HL-60 (cell line): ENCODE data around the gene KBTBD8.

Experiments used
- DNase-seq, 2 experiments: peaks; one replicate each; pipeline ENCODE4 v3.0.0-alpha.2; 2010 to 2020; ENCODE audit warnings: low read depth in 1 of 2, low spot score in 1 of 2
- H3K27ac ChIP-seq: fragments of 250-450 bp; sonication (Bioruptor Pico); replicated peaks from 2 replicates; pipeline ENCODE4 v1.5.1; 2020; ENCODE audit warnings: mild to moderate bottlenecking, moderate library complexity
- H3K27me3 ChIP-seq: fragments of 250-450 bp; sonication (Bioruptor Pico); 2 replicates; pipeline ENCODE4 v1.5.1; 2021; ENCODE audit warnings: mild to moderate bottlenecking, moderate library complexity; ENCODE audit not compliant: insufficient read depth, poor library complexity, severe bottlenecking
- H3K4me3 ChIP-seq: replicated peaks from 2 replicates; pipeline ENCODE4 v1.5.1; 2011; ENCODE audit warnings: mild to moderate bottlenecking, control low read depth, low read length; ENCODE audit not compliant: insufficient read depth
- GABPA ChIP-seq: IDR thresholded peaks from 2 replicates; pipeline ENCODE4 v1.6.1; 2012; ENCODE audit warnings: low read depth
- POLR2AphosphoS5 ChIP-seq: IDR thresholded peaks from 2 replicates; pipeline ENCODE4 v1.6.1; 2012; ENCODE audit warnings: low read depth
- REST ChIP-seq: IDR thresholded peaks from 2 replicates; pipeline ENCODE4 v1.6.1; 2012; ENCODE audit warnings: low read depth; ENCODE audit not compliant: insufficient replicate concordance
- SPI1 ChIP-seq: IDR thresholded peaks from 2 replicates; pipeline ENCODE4 v1.6.1; 2012; ENCODE audit warnings: low read depth, mild to moderate bottlenecking, borderline replicate concordance
- TF ChIP-seq, protein P1 (sequence below): IDR thresholded peaks from one replicate; pipeline ENCODE4 v1.5.1; 2011; ENCODE audit warnings: low read length, control low read depth, inconsistent platforms; ENCODE audit not compliant: insufficient read depth

KBTBD8 gene

GRCh38 chr3:67044295-67044694 is 46.2 kb downstream of the KBTBD8 start:
- Histone ChIP-seq H3K4me3 (no peak overlapping the region), H3K27ac (no peak overlapping the region), H3K27me3 (peaks cover 3% of the 10 kb centered on the region)
- TF ChIP-seq REST: no peak
- TF ChIP-seq SPI1: no peak
- no peak for TF ChIP-seq POLR2AphosphoS5
- TF ChIP-seq GABPA: no peak
- TF ChIP-seq, protein P1, sequence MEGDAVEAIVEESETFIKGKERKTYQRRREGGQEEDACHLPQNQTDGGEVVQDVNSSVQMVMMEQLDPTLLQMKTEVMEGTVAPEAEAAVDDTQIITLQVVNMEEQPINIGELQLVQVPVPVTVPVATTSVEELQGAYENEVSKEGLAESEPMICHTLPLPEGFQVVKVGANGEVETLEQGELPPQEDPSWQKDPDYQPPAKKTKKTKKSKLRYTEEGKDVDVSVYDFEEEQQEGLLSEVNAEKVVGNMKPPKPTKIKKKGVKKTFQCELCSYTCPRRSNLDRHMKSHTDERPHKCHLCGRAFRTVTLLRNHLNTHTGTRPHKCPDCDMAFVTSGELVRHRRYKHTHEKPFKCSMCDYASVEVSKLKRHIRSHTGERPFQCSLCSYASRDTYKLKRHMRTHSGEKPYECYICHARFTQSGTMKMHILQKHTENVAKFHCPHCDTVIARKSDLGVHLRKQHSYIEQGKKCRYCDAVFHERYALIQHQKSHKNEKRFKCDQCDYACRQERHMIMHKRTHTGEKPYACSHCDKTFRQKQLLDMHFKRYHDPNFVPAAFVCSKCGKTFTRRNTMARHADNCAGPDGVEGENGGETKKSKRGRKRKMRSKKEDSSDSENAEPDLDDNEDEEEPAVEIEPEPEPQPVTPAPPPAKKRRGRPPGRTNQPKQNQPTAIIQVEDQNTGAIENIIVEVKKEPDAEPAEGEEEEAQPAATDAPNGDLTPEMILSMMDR: no peak
- DNase-seq: no peak

GRCh38 chr3:67044955-67045354 is 46.8 kb downstream of the KBTBD8 start:
- Histone ChIP-seq H3K27me3 (peaks cover 3% of the 10 kb centered on the region), H3K4me3 (no peak overlapping the region), H3K27ac (no peak overlapping the region)
- TF ChIP-seq, protein P1: no peak
- TF ChIP-seq GABPA (no peak), REST (no peak), SPI1 (no peak), POLR2AphosphoS5 (no peak)
- no peak for DNase-seq

GRCh38 chr3:67045711-67046465 is 47.8 kb downstream of the KBTBD8 start:
- DNase-seq: no peak
- Histone ChIP-seq H3K27me3 (peaks cover 3% of the 10 kb centered on the region), H3K27ac (no peak overlapping the region), H3K4me3 (no peak overlapping the region)
- TF ChIP-seq GABPA (no peak), REST (no peak)
